AG04450 (cell line): Measurements from ENCODE around the gene SPECC1L. TPM values are rescaled to one million over a fixed set of nuclear protein-coding genes. Genes with fewer than 3 reads are reported as not detected.

Source experiments
- CTCF ChIA-PET: fragments of 300-600, 350-600 bp; formaldehyde crosslinking; extraction: SDS; loops from one replicate; lab custom pipeline; 2022; ENCODE audit warnings: antibody characterized with exemption, inconsistent platforms; lab: Charles Lee
- POLR2A ChIA-PET: fragments of 350-600 bp; formaldehyde crosslinking; extraction: SDS; loops from one replicate; lab custom pipeline; 2021; ENCODE audit warnings: antibody characterized with exemption, inconsistent platforms; lab: Yijun Ruan, JAX
- DNase-seq: peaks from one replicate; pipeline ENCODE4 v3.0.0-alpha.2; 2011; ENCODE audit warnings: low read depth, low spot score
- H3K27ac ChIP-seq: one replicate; pipeline ENCODE4 v1.5.1; 2012; ENCODE audit warnings: low read depth, low read length, control low read depth
- H3K27me3 ChIP-seq: one replicate; pipeline ENCODE4 v1.6.0; 2012; ENCODE audit warnings: low read length; ENCODE audit not compliant: control insufficient read depth, insufficient read depth
- H3K4me3 ChIP-seq: 2 replicates; pipeline ENCODE4 v1.5.1; 2011; ENCODE audit warnings: mild to moderate bottlenecking, low read depth, low read length, control low read depth
- H3K9me3 ChIP-seq: 2 replicates; pipeline ENCODE4 v1.5.1; 2012; ENCODE audit warnings: low read length; ENCODE audit not compliant: control insufficient read depth, insufficient read depth
- CTCF ChIP-seq: IDR thresholded peaks from 2 replicates; pipeline ENCODE4 v1.5.1; 2011; ENCODE audit warnings: low read depth, low read length, control low read depth, inconsistent platforms
- polyA minus RNA-seq: library from RNA; depleted of rRNA, polyadenylated mRNA; stranded (reverse); fragments of >200 nt; gene quantifications from 2 replicates; pipeline ENCODE4 v1.2.3, GENCODE V29; 2011; rRNA and poly(A)+ RNA removed
- polyA plus RNA-seq: library from polyadenylated mRNA; depleted of rRNA; stranded (reverse); fragments of >200 nt; gene quantifications from 2 replicates; pipeline ENCODE4 v1.2.3, GENCODE V29; 2011; rRNA removed

The SPECC1L gene
- polyA plus RNA-seq = 30.5 and 36.4 TPM in 2 replicates
- 49.1 and 52.7 TPM in 2 replicates for polyA minus RNA-seq

- DNase-seq = peak; percentile 85
- H3K27ac ChIP-seq = peak within 1 kb of the TSS; percentile 80
- no peaks in the 10 kb centered on the region; the same call in 1 of the 2 replicates for H3K9me3 ChIP-seq
- POLR2A ChIA-PET = interaction anchor here (0.6 to 0.7 kb wide), 3 partner anchors 14 to 96 kb away, joined by 3 to 4 read pairs (median 3); no protein-coding TSS in a partner anchor
- H3K27me3 ChIP-seq = no peaks in the 10 kb centered on the region
- CTCF ChIA-PET = interaction anchor here (1.3 kb wide), 1 partner anchor 71 kb away, joined by 3 read pairs; no protein-coding TSS in a partner anchor
- no peak for TF ChIP-seq CTCF
- H3K4me3 ChIP-seq = peak within 1 kb of the TSS; percentile 98
Observed at GRCh38 chr22:24270556-24271385, at the start of gene SPECC1L. Gene SPECC1L (plus strand): TSS chr22:24270831. CDS start chr22:24302232, 31,401 bp downstream.

- POLR2A ChIA-PET = no interaction called here
Observed at GRCh38 chr22:24224468-24224867, 46.2 kb upstream of the SPECC1L start.

GRCh38 chr22:24225044-24225601 lies 45.5 kb upstream of the SPECC1L start:
- no peak for TF ChIP-seq CTCF
- peaks cover 25% of the 10 kb centered on the region for H3K9me3 ChIP-seq
- POLR2A ChIA-PET = no interaction called here
- H3K27ac ChIP-seq = no peak overlapping the region
- CTCF ChIA-PET = interaction anchor here (0.5 to 0.6 kb wide), 2 partner anchors 35 to 336 kb away, joined by 3 to 4 read pairs; no protein-coding TSS in a partner anchor
- no peak for DNase-seq
- no peak overlapping the region for H3K4me3 ChIP-seq
- H3K27me3 ChIP-seq = no peaks in the 10 kb centered on the region

More at GRCh38 chr22:24224468-24224867, 46.2 kb upstream of the SPECC1L start:
- H3K9me3 ChIP-seq = peaks cover 25% of the 10 kb centered on the region
- TF ChIP-seq CTCF = no peak
- H3K27me3 ChIP-seq = no peaks in the 10 kb centered on the region
- CTCF ChIA-PET = interaction anchor here (0.5 kb wide), 1 partner anchor 28 kb away, joined by 3 read pairs; no protein-coding TSS in a partner anchor
- H3K27ac ChIP-seq = no peak overlapping the region
- H3K4me3 ChIP-seq = no peak overlapping the region
- no peak for DNase-seq

GRCh38 chr22:24225951-24226350 lies 44.7 kb upstream of the SPECC1L start:
- no peak overlapping the region for H3K27ac ChIP-seq
- ChIA-PET CTCF (interaction anchor here (0.5 to 0.6 kb wide), 2 partner anchors 36 to 337 kb away, joined by 3 to 4 read pairs; no protein-coding TSS in a partner anchor), POLR2A (no interaction called here)
- H3K9me3 ChIP-seq = peaks cover 25% of the 10 kb centered on the region
- no peak for DNase-seq
- H3K4me3 ChIP-seq = no peak overlapping the region
- no peaks in the 10 kb centered on the region for H3K27me3 ChIP-seq
- no peak for TF ChIP-seq CTCF
